ENCODE data around the gene CERKL.

Gene CERKL

DNA sequence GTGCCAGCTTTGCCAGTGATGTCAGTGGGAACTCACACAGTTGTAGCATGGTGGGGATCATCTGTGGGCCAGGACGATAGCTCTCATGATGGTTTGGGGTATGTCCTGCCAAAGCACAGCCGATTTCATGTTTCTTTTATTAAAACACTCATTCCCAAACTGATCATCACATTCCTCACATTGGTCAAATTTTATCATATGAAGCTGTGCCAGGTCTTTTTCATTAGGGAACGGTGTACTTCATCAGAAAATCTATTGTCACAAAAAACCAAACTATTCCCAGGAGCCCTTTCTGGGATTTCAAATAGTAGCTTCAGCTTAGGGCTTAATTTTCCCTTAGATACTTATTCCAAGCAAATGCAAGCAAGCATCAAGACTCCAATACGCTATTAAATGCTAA, 157.7 kb downstream of the CERKL start:
- FAIRE-seq = no peak
